B cell (primary cell): Measurements from ENCODE around the gene PIP4K2A. TPM values are rescaled to one million over a fixed set of nuclear protein-coding genes. Genes with fewer than 3 reads are reported as not detected.

ENCODE experiments used
- ATAC-seq: fragments of 200-7000 bp; cut with Tn5 transposase; one replicate; pipeline ENCODE4 v1.10.0; 2021; ENCODE audit warnings: low read depth, mild to moderate bottlenecking, moderate number of reproducible peaks, moderate library complexity
- CTCF ChIA-PET: fragments of 350-600 bp; sonication (Branson Sonifier 250); formaldehyde crosslinking; loops from one replicate; lab custom pipeline; 2021; ENCODE audit warnings: antibody characterized with exemption, inconsistent platforms; lab: Charles Lee
- POLR2A ChIA-PET: fragments of 350-600 bp; sonication (Branson Sonifier 250); formaldehyde crosslinking; loops from one replicate; lab custom pipeline; 2021; ENCODE audit warnings: antibody characterized with exemption; lab: Charles Lee
- DNase-seq: peaks from one replicate; pipeline ENCODE4 v3.0.0; 2013
- H2AFZ ChIP-seq: 2 replicates; pipeline ENCODE4 v1.6.1; 2012; ENCODE audit warnings: mild to moderate bottlenecking, low read depth, low read length; ENCODE audit not compliant: insufficient read depth, poor library complexity, severe bottlenecking
- H3K27ac ChIP-seq, 2 donors: 1 replicate in 1 of 2; 2 replicates in 1 of 2; pipeline ENCODE4 v1.5.1; 2012 to 2013; ENCODE audit warnings: low read length in 2 of 2, mild to moderate bottlenecking in 2 of 2, moderate library complexity in 1 of 2
- H3K27me3 ChIP-seq, 4 experiments: fragments of 200-600 bp in 1 of 4; sonication (generic) in 1 of 4; replicated peaks in 1 of 4; 1 replicate in 2 of 4; 2 replicates in 2 of 4; pipeline versions ENCODE4 v1.6.1 to v1.7.0; 2013 to 2016; ENCODE audit warnings: low read length in 3 of 4, mild to moderate bottlenecking in 2 of 4, mixed read lengths in 1 of 4, moderate library complexity in 1 of 4; ENCODE audit not compliant: insufficient read depth in 4 of 4, control insufficient read depth in 3 of 4; ENCODE audit errors: control extremely low read depth in 1 of 4
- H3K36me3 ChIP-seq, 2 experiments: replicated peaks in 1 of 2; 1 replicate in 1 of 2; 2 replicates in 1 of 2; pipeline versions ENCODE4 v1.6.1 to v1.7.1; 2013; ENCODE audit warnings: low read length in 1 of 2; ENCODE audit not compliant: insufficient read depth in 2 of 2, control insufficient read depth in 1 of 2; ENCODE audit errors: control extremely low read depth in 1 of 2, extremely low read depth in 1 of 2
- H3K4me1 ChIP-seq, 2 donors: fragments of 200-600 bp in 1 of 2; sonication (generic) in 1 of 2; 1 replicate in 1 of 2; 2 replicates in 1 of 2; pipeline versions ENCODE4 v1.5.1 to v1.6.1; 2013 to 2017; ENCODE audit warnings: low read length in 2 of 2; ENCODE audit not compliant: control insufficient read depth in 2 of 2, insufficient read depth in 2 of 2
- H3K4me2 ChIP-seq: replicated peaks from 2 replicates; pipeline ENCODE3; 2012; ENCODE audit warnings: mild to moderate bottlenecking, low read depth, low read length; ENCODE audit not compliant: poor library complexity, severe bottlenecking
- H3K4me3 ChIP-seq, 5 experiments: fragments of 200-600 bp in 1 of 5; sonication (generic) in 1 of 5; 1 replicate in 3 of 5; 2 replicates in 2 of 5; pipeline versions ENCODE4 v1.5.1 to v1.7.0; 2011 to 2016; ENCODE audit warnings: low read length in 4 of 5, mild to moderate bottlenecking in 4 of 5, low read depth in 2 of 5, control low read depth in 1 of 5, moderate library complexity in 1 of 5; ENCODE audit not compliant: insufficient read depth in 1 of 5; ENCODE audit errors: control extremely low read depth in 1 of 5, extremely low read depth in 1 of 5
- H3K79me2 ChIP-seq: fragments of 200-600 bp; sonication (generic); one replicate; pipeline ENCODE4 v1.6.0; 2016; ENCODE audit warnings: low read length; ENCODE audit not compliant: control insufficient read depth, insufficient read depth
- H3K9ac ChIP-seq: fragments of 200-600 bp; sonication (generic); 2 replicates; pipeline ENCODE4 v1.6.1; 2017; ENCODE audit warnings: mild to moderate bottlenecking, low read length, moderate library complexity
- H3K9me3 ChIP-seq, 3 donors: one replicate each; pipeline versions ENCODE4 v1.6.1 to v1.7.1; 2013; ENCODE audit warnings: low read length in 2 of 3; ENCODE audit not compliant: control insufficient read depth in 2 of 3, insufficient read depth in 1 of 3; ENCODE audit errors: control extremely low read depth in 1 of 3
- H4K20me1 ChIP-seq: 2 replicates; pipeline ENCODE4 v1.6.0; 2012; ENCODE audit warnings: mild to moderate bottlenecking, low read length; ENCODE audit not compliant: insufficient read depth, control insufficient read depth, poor library complexity, severe bottlenecking
- H3K27ac Mint-ChIP-seq: one replicate; pipeline ENCODE4 v1.8.0; 2021; ENCODE audit warnings: mixed read lengths
- H3K27me3 Mint-ChIP-seq: one replicate; pipeline ENCODE4 v1.8.0; 2021; ENCODE audit warnings: mixed read lengths
- H3K4me1 Mint-ChIP-seq: one replicate; pipeline ENCODE4 v1.8.0; 2021; ENCODE audit warnings: mixed read lengths
- H3K4me3 Mint-ChIP-seq: one replicate; pipeline ENCODE4 v1.8.0; 2021; ENCODE audit warnings: mixed read lengths
- H3K9me3 Mint-ChIP-seq: one replicate; pipeline ENCODE4 v1.8.0; 2022; ENCODE audit warnings: mixed read lengths; ENCODE audit not compliant: insufficient read depth
- EZH2 ChIP-seq: IDR thresholded peaks from 2 replicates; pipeline ENCODE4 v1.6.1; 2012; ENCODE audit warnings: borderline replicate concordance, low read depth, mild to moderate bottlenecking, moderate library complexity, low read length; ENCODE audit not compliant: insufficient read depth, poor library complexity, severe bottlenecking
- WGBS: methylation state at CpG from one replicate; pipeline ENCODE4 v1.1.5; 2013; ENCODE audit warnings: missing lambda C conversion rate; ENCODE audit not compliant: insufficient coverage; 5-methylcytosine and 5-hydroxymethylcytosine counted together
- intact Hi-C: fragments of 100-400 bp; cut with micrococcal nuclease; formaldehyde crosslinking; loops from one replicate; pipeline ENCODE4 v1.10.0; 2022
- polyA plus RNA-seq: library from polyadenylated mRNA; depleted of rRNA; stranded (reverse); fragments of >200 nt; gene quantifications from 2 replicates; pipeline ENCODE4 v1.2.3, GENCODE V29; 2012
- total RNA-seq, 2 donors: library from RNA; stranded (reverse); fragments of 120-200 nt in 1 of 2; gene quantifications; 1 replicate in 1 of 2; 2 replicates in 1 of 2; pipeline versions ENCODE4 v1.2.3 to v1.2.4, GENCODE V29; 2013 to 2022
- TF ChIP-seq, protein P1 (sequence below): fragments of 200-600 bp; IDR thresholded peaks from one replicate; pipeline ENCODE4 v1.8.0; 2022; ENCODE audit warnings: antibody characterized with exemption, mild to moderate bottlenecking

PIP4K2A gene
- total and polyA plus RNA-seq, 2 donors (not counting 1 experiment from before 2014, with no cell fraction given) = 21.8 to 103 TPM

DNA sequence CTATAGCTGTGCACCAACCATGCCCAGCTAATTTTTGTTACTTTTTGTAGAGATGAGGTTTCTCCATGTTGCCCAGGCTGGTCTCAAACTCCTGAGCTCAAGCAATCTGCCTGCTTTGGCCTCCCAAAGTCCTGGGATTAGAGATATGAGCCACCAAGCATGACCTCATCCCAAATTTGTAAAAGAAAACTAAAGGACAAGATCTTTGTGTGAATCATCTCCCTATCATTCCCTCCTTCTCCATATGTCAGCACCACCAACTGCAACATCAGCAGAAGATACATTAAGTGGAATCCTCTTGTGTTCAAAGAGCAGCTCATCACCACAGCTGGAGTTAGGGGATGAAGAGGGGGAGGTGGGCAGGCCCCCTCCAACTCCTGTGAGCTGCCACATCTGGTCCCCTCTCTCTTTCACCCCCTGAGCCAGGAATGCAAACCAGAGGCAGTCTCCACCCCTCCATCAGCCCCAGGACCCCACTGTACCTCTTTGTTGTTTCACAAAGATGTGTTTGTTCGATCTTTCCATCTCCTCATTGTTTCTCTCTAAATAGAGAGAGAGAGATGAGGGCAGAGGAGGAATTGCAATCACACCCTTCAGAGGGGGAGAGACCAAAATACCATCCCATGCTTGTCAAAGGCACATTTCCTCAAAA is 47.3 kb upstream of the PIP4K2A start:
- intact Hi-C loops = no loop called here
- Histone ChIP-seq H3K79me2 (no peaks in the 10 kb centered on the region), H3K4me3 (no peak overlapping the region), H2AFZ (no peak overlapping the region), H3K4me1 (peaks cover 25% of the 10 kb centered on the region in 2 donors), H3K9me3 (no peaks in the 10 kb centered on the region), H3K9ac (no peak overlapping the region), H4K20me1 (no peaks in the 10 kb centered on the region), H3K4me2 (no peak overlapping the region), H3K27ac (no peak overlapping the region), H3K27me3 (no peaks in the 10 kb centered on the region), H3K36me3 (no peaks in the 10 kb centered on the region)
- ChIA-PET POLR2A (no interaction called here), CTCF (no interaction called here)
- WGBS = no CpG with 5 or more reads among the region's 1 CpG
- H3K4me1 Mint-ChIP-seq = peaks cover 28% of the 10 kb centered on the region
- DNase-seq = no peak
- TF ChIP-seq, protein P1, sequence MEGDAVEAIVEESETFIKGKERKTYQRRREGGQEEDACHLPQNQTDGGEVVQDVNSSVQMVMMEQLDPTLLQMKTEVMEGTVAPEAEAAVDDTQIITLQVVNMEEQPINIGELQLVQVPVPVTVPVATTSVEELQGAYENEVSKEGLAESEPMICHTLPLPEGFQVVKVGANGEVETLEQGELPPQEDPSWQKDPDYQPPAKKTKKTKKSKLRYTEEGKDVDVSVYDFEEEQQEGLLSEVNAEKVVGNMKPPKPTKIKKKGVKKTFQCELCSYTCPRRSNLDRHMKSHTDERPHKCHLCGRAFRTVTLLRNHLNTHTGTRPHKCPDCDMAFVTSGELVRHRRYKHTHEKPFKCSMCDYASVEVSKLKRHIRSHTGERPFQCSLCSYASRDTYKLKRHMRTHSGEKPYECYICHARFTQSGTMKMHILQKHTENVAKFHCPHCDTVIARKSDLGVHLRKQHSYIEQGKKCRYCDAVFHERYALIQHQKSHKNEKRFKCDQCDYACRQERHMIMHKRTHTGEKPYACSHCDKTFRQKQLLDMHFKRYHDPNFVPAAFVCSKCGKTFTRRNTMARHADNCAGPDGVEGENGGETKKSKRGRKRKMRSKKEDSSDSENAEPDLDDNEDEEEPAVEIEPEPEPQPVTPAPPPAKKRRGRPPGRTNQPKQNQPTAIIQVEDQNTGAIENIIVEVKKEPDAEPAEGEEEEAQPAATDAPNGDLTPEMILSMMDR = no peak
- no peak for TF ChIP-seq EZH2
- no peak overlapping the region for H3K27ac Mint-ChIP-seq
- H3K27me3 Mint-ChIP-seq = no peaks in the 10 kb centered on the region
- no peaks in the 10 kb centered on the region for H3K9me3 Mint-ChIP-seq
- H3K4me3 Mint-ChIP-seq = no peak overlapping the region
- no peak for ATAC-seq

DNA sequence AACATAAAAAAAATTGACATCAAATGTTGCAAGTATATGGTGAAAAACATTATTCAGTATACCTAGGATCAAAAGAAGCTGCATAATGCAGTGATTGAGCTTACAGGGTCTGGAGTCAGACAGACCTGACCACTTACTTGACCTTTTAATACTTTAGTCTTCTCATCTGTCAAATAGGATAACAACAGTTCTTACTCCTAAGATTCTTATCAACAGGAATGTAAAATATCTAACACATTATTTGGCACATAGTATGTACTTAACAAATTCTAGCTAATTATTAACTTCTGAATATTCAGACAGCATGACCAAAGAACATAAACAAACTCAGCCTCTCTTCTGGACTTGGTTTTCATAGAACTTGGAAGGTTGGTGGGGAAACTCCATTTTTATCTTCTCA is 45.6 kb upstream of the PIP4K2A start:
- Histone ChIP-seq H3K36me3 (no peaks in the 10 kb centered on the region), H2AFZ (no peak overlapping the region), H3K9ac (no peak overlapping the region), H3K9me3 (no peaks in the 10 kb centered on the region), H3K79me2 (no peaks in the 10 kb centered on the region), H3K27ac (no peak overlapping the region), H3K4me1 (peaks cover 8 to 10% of the 10 kb centered on the region in 2 donors), H3K4me2 (no peak overlapping the region), H3K4me3 (no peak overlapping the region), H3K27me3 (no peaks in the 10 kb centered on the region), H4K20me1 (no peaks in the 10 kb centered on the region)
- Mint-ChIP-seq H3K9me3 (no peaks in the 10 kb centered on the region), H3K27ac (no peak overlapping the region), H3K4me3 (no peak overlapping the region), H3K4me1 (peaks cover 14% of the 10 kb centered on the region), H3K27me3 (no peaks in the 10 kb centered on the region)
- no peak for TF ChIP-seq EZH2
- TF ChIP-seq, protein P1 = no peak
- ChIA-PET POLR2A (no interaction called here), CTCF (no interaction called here)
- intact Hi-C loops = no loop called here
- DNase-seq (no peak), ATAC-seq (no peak)
